T-helper 2 cell treated with Interferon-gamma antibody and Interleukin-4, amounts not matched to agents 5 μg/mL and 100 μg/mL, for 36 hours (primary cell): ENCODE results near the gene SRSF3.
A peak's percentile ranks its signal among the peaks of the same experiment; 100 is the strongest.

Source experiments
- DNase-seq: peaks from one replicate; pipeline ENCODE4 v3.0.0; 2021; ENCODE audit warnings: low spot score
- H3K27ac Mint-ChIP-seq: one replicate; pipeline ENCODE4 v1.8.0; 2021; ENCODE audit warnings: mild to moderate bottlenecking, mixed read lengths
- H3K27me3 Mint-ChIP-seq: one replicate; pipeline ENCODE4 v1.8.0; 2021; ENCODE audit warnings: low read depth, mixed read lengths
- H3K36me3 Mint-ChIP-seq: one replicate; pipeline ENCODE4 v1.8.0; 2021; ENCODE audit warnings: low read depth, mixed read lengths
- H3K4me1 Mint-ChIP-seq: one replicate; pipeline ENCODE4 v1.8.0; 2021; ENCODE audit warnings: low read depth, mixed read lengths
- H3K4me3 Mint-ChIP-seq: one replicate; pipeline ENCODE4 v1.8.0; 2022; ENCODE audit warnings: mild to moderate bottlenecking, moderate library complexity, mixed read lengths
- H3K9me3 Mint-ChIP-seq: one replicate; pipeline ENCODE4 v1.8.0; 2021; ENCODE audit warnings: mixed read lengths

SRSF3 gene

GRCh38 chr6:36615018-36615761, 21.0 kb downstream of the SRSF3 start:
- H3K9me3 Mint-ChIP-seq, result no peaks in the 10 kb centered on the region
- peaks cover 34% of the 10 kb centered on the region for H3K36me3 Mint-ChIP-seq
- DNase-seq, result peak; percentile 22
- no peak overlapping the region for H3K4me3 Mint-ChIP-seq
- peak overlapping the region; percentile 3 for H3K27ac Mint-ChIP-seq
- H3K4me1 Mint-ChIP-seq, result peaks cover 10% of the 10 kb centered on the region
- no peaks in the 10 kb centered on the region for H3K27me3 Mint-ChIP-seq

GRCh38 chr6:36616893-36617521, 22.8 kb downstream of the SRSF3 start:
- no peaks in the 10 kb centered on the region for H3K9me3 Mint-ChIP-seq
- no peak overlapping the region for H3K27ac Mint-ChIP-seq
- H3K36me3 Mint-ChIP-seq, result peaks cover 24% of the 10 kb centered on the region
- peaks cover 8% of the 10 kb centered on the region for H3K4me1 Mint-ChIP-seq
- DNase-seq, result no peak
- H3K27me3 Mint-ChIP-seq, result no peaks in the 10 kb centered on the region
- H3K4me3 Mint-ChIP-seq, result no peak overlapping the region

- Mint-ChIP-seq H3K4me1 (peaks cover 14% of the 10 kb centered on the region), H3K36me3 (peaks cover 9% of the 10 kb centered on the region), H3K4me3 (no peak overlapping the region), H3K27ac (no peak overlapping the region), H3K9me3 (no peaks in the 10 kb centered on the region), H3K27me3 (no peaks in the 10 kb centered on the region)
- DNase-seq, result no peak
These were observed 24.5 kb downstream of the SRSF3 start for GRCh38 chr6:36618366-36619355.

GRCh38 chr6:36621371-36621855, 27.3 kb downstream of the SRSF3 start:
- Mint-ChIP-seq H3K4me1 (peaks cover 18% of the 10 kb centered on the region), H3K9me3 (no peaks in the 10 kb centered on the region)

GRCh38 chr6:36622901-36623546, 28.9 kb downstream of the SRSF3 start:
- Mint-ChIP-seq H3K9me3 (no peaks in the 10 kb centered on the region), H3K27ac (peak overlapping the region; percentile 4), H3K4me3 (no peak overlapping the region), H3K4me1 (peaks cover 22% of the 10 kb centered on the region), H3K27me3 (no peaks in the 10 kb centered on the region), H3K36me3 (no peaks in the 10 kb centered on the region)
- DNase-seq, result no peak

More at GRCh38 chr6:36621371-36621855, 27.3 kb downstream of the SRSF3 start:
- Mint-ChIP-seq H3K4me3 (no peak overlapping the region), H3K27ac (no peak overlapping the region), H3K27me3 (no peaks in the 10 kb centered on the region), H3K36me3 (no peaks in the 10 kb centered on the region)
- no peak for DNase-seq

GRCh38 chr6:36623547-36624459, 29.6 kb downstream of the SRSF3 start:
- Mint-ChIP-seq H3K36me3 (no peaks in the 10 kb centered on the region), H3K27me3 (no peaks in the 10 kb centered on the region), H3K4me1 (peaks cover 21% of the 10 kb centered on the region), H3K4me3 (no peak overlapping the region), H3K27ac (no peak overlapping the region), H3K9me3 (no peaks in the 10 kb centered on the region)
- DNase-seq, result peak; percentile 60

- Mint-ChIP-seq H3K27ac (no peak overlapping the region), H3K36me3 (no peaks in the 10 kb centered on the region), H3K4me3 (no peak overlapping the region), H3K4me1 (peaks cover 22% of the 10 kb centered on the region), H3K9me3 (no peaks in the 10 kb centered on the region), H3K27me3 (no peaks in the 10 kb centered on the region)
- DNase-seq, result no peak
These were observed 30.4 kb downstream of the SRSF3 start for GRCh38 chr6:36624461-36625157.

- no peak overlapping the region for H3K4me3 Mint-ChIP-seq
- peak overlapping the region; percentile 23 for H3K27ac Mint-ChIP-seq
- no peaks in the 10 kb centered on the region for H3K27me3 Mint-ChIP-seq
- H3K4me1 Mint-ChIP-seq, result peaks cover 22% of the 10 kb centered on the region
- no peaks in the 10 kb centered on the region for H3K9me3 Mint-ChIP-seq
- no peak for DNase-seq
- no peaks in the 10 kb centered on the region for H3K36me3 Mint-ChIP-seq
These were observed 31.2 kb downstream of the SRSF3 start for GRCh38 chr6:36625158-36625919.

GRCh38 chr6:36626636-36627035, 32.5 kb downstream of the SRSF3 start:
- Mint-ChIP-seq H3K27ac (no peak overlapping the region), H3K27me3 (no peaks in the 10 kb centered on the region), H3K4me3 (no peak overlapping the region), H3K9me3 (no peaks in the 10 kb centered on the region), H3K36me3 (no peaks in the 10 kb centered on the region), H3K4me1 (peaks cover 22% of the 10 kb centered on the region)
- DNase-seq, result no peak

GRCh38 chr6:36627141-36627540, 33.0 kb downstream of the SRSF3 start:
- no peak overlapping the region for H3K4me3 Mint-ChIP-seq
- H3K9me3 Mint-ChIP-seq, result no peaks in the 10 kb centered on the region
- peaks cover 22% of the 10 kb centered on the region for H3K4me1 Mint-ChIP-seq
- no peak for DNase-seq
- H3K27ac Mint-ChIP-seq, result peak overlapping the region; percentile 20
- no peaks in the 10 kb centered on the region for H3K36me3 Mint-ChIP-seq
- no peaks in the 10 kb centered on the region for H3K27me3 Mint-ChIP-seq

- H3K9me3 Mint-ChIP-seq, result no peaks in the 10 kb centered on the region
- peak overlapping the region; percentile 16 for H3K27ac Mint-ChIP-seq
- no peak for DNase-seq
These were observed 33.7 kb downstream of the SRSF3 start for GRCh38 chr6:36627801-36628246.

GRCh38 chr6:36629784-36630183, 35.6 kb downstream of the SRSF3 start:
- H3K27me3 Mint-ChIP-seq, result no peaks in the 10 kb centered on the region
- no peak overlapping the region for H3K27ac Mint-ChIP-seq
- no peaks in the 10 kb centered on the region for H3K9me3 Mint-ChIP-seq
- peaks cover 11% of the 10 kb centered on the region for H3K4me1 Mint-ChIP-seq
- H3K36me3 Mint-ChIP-seq, result no peaks in the 10 kb centered on the region
- no peak overlapping the region for H3K4me3 Mint-ChIP-seq
- DNase-seq, result no peak

More at GRCh38 chr6:36627801-36628246, 33.7 kb downstream of the SRSF3 start:
- no peak overlapping the region for H3K4me3 Mint-ChIP-seq
- no peaks in the 10 kb centered on the region for H3K27me3 Mint-ChIP-seq
- no peaks in the 10 kb centered on the region for H3K36me3 Mint-ChIP-seq
- H3K4me1 Mint-ChIP-seq, result peaks cover 19% of the 10 kb centered on the region
